Esophagus mucosa (tissue), 1 donor: ENCODE results near the gene KCTD17. TPM values are rescaled to one million over a fixed set of nuclear protein-coding genes. Genes with fewer than 3 reads are reported as not detected.

Experiments
- ATAC-seq: fragments of 200-7000 bp; cut with Tn5 transposase; one replicate; pipeline ENCODE4 v1.9.1; 2020
- total RNA-seq: library from RNA; stranded (reverse); gene quantifications from one replicate; pipeline ENCODE4 v1.2.4, GENCODE V29; 2023
- donor health status: DM: yes; HTN: yes; CAD: no.

KCTD17 gene
- 3.9 TPM for total RNA-seq

GRCh38 chr22:37051391-37052385, at the start of gene KCTD17:
TSS of gene KCTD17 (plus strand) at chr22:37051742. CDS start at chr22:37051761, 19 bp downstream.
- peak; percentile 60 for ATAC-seq

- ATAC-seq, result no peak
These were observed 49.7 kb upstream of the KCTD17 start for GRCh38 chr22:37001826-37002225.

GRCh38 chr22:37002633-37003032, 48.9 kb upstream of the KCTD17 start:
- ATAC-seq, result no peak

DNA sequence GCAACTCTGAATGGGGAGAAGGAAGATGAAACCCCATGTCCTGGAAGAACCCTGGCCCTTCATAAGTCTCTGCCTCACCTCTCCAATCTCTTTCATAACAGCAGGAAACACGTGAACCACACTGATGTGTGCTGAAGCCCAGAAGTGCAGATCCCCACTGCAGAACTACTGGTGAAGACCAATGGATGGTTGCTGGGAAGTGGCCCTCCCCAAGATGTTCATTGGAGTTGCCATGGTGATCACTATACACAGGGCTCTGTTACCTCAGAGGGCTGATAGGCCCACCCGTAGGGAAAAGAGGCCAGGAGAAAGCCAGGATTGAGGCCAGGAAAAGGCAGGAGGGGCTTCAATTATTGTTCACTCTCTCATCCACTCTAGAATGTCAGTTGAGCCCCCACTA, 43.9 kb upstream of the KCTD17 start:
- ATAC-seq, result no peak

DNA sequence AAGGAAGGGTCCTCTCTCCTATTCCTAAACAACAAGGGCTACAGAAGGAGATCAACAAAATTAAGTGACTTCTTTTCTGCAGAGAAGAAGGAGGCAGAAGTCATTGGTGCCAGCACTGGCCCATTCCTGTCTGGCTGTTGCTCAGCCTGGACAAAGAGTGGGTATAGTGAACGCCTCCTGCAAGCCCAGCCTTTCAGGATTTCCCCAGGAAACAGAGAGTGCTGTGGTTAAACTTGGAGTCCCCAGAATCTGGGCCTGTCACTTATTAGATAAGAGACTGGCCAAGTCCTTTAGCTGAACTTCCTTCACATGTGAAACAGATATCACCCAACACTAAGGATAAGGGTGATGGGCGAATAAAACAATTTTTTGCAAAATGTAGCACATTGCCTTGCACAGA, 43.2 kb upstream of the KCTD17 start:
- ATAC-seq, result no peak

DNA sequence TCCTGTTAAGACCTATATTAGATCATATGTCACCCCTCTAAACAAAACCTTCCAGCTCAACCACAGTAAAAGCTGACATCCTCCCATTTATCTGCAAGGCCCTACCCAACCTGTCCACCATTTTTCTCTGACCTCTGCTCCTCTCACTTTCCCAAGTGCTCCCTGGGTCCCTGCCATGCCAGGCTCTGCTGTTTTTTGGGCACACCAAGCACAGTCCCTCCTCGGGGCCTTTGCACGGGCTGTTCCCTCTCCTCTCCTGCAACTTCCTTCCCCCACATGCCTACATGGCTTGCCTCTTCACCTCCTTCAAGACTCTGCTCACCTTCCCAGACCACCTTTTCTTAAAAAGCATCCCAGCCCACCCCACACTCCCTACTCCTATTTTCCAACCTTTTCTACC, 42.1 kb upstream of the KCTD17 start:
- no peak for ATAC-seq

DNA sequence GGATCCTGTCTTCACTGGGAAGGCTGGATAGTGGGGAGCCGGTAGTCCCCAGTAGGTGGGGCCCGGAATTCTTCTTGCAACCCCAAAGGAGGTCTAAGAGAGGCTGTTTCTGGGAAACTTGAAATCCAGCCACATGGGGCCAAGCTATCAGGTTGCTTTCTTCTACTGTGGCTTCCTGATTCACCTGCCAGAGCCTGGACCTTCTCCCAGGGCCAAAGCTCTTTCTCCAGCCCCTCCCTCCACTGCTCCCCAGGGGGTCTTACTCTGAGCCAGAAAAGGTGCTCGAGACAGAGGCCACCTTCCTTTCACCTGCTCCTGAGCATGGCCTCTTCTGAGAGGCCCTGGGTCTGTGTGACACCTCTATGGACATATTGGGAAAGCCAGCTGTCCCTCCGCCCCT, 41.4 kb upstream of the KCTD17 start:
- ATAC-seq, result no peak

GRCh38 chr22:37010976-37011375, 40.6 kb upstream of the KCTD17 start:
- ATAC-seq, result no peak

DNA sequence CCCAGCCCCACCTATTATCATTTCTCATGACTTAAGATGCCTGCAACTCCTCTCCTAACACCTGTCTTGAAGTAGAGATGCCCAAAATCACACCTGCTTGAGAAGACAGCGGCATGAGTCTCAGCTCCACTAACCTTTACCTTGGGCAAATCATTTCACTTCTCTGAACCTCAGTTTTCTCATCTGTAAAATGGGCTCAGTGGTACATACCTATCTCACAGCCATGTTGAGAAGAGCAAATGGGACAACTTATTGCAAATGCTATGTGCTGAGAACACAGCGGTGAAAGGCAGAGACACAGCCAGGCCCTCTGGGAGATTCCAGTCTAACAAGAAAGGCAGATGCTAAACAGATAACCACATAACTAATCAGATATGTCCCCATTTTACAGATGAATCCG, 40.1 kb upstream of the KCTD17 start:
- no peak for ATAC-seq

DNA sequence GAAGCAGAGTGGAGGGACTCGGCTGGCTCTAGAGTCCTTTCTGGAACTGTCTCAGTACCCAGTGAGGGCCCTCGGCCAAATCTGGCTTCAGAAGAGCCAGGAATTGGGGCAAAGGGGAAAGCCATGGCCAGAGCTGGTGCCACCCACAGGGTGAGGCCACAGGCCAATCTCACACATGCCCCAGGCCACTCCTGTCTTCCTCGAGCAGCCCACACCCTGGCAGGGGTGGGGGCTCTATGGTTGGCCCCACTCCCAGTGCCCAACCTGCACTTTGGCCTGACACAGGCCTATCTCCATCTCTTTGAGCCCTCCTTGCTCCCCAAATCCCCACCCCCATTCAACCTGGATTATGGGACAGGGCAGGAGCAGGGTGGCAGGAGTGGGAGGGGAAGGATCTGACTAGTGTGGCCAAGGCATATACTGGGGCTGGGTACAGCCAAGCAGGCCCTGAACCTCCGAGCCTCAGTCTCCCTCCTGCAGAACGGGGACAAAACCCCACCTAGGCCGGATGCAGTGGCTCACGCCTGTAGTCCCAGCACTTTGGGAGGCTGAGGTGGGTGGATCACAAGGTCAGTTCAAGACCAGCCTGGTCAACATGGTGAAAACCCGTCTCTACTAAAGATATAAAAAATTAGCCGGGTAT, 39.2 kb upstream of the KCTD17 start:
- peak; percentile 40 for ATAC-seq

GRCh38 chr22:37012956-37013355, 38.6 kb upstream of the KCTD17 start:
- no peak for ATAC-seq

GRCh38 chr22:37014415-37014806, 37.1 kb upstream of the KCTD17 start:
- ATAC-seq, result no peak

GRCh38 chr22:37014835-37015586, 36.5 kb upstream of the KCTD17 start:
- no peak for ATAC-seq

DNA sequence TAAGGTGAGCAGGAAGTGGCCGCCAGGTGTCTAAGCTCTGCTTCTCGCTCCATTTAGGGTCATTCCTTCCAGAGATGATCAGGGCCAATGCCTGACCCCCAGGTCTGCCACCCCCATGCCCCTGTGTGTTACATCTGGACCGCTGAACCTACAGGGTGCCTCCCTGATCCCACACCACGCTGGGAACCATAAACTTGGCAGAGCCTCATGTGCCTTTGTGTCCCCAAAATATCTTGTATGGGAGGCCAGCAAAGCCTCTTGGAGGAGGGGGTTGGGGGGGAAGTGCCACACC, 36.0 kb upstream of the KCTD17 start:
- ATAC-seq, result no peak

DNA sequence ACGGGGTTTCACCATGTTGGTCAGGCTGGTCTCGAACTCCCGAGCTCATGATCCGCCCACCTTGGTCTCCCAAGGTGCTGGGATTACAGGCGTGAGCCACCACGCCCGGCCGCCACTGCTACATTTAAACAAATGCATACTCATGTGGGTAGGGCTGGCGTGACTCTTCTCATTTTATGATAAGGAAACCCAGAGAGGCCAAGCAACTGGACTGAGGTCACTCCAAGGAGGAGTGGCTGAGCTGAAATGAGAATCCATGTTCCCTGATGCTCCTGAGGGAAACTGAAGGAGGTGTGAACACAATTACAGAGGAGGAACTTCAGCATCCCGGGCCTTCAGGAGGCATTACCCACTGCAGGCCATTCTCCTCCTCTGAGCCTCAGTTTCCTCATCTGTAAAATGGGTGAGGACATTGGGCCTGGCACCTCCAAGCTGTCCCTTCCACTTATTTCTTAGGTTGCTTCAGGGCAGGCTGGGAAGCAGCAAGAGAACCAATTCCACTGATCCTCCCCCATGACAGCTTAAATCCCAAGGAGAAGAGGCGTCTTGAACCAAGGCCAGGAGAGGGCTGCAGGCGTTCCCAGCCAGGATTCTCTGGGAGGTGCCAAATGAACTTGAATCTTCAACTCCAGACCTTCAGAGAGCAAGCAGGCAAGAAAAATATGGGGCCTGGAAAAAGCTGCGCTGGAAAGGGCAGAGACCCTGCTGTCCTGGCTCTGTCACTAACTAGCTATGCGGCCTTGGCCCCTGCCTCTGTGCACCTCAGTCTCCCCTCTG, 35.2 kb upstream of the KCTD17 start:
- no peak for ATAC-seq

GRCh38 chr22:37017356-37017755, 34.2 kb upstream of the KCTD17 start:
- no peak for ATAC-seq

DNA sequence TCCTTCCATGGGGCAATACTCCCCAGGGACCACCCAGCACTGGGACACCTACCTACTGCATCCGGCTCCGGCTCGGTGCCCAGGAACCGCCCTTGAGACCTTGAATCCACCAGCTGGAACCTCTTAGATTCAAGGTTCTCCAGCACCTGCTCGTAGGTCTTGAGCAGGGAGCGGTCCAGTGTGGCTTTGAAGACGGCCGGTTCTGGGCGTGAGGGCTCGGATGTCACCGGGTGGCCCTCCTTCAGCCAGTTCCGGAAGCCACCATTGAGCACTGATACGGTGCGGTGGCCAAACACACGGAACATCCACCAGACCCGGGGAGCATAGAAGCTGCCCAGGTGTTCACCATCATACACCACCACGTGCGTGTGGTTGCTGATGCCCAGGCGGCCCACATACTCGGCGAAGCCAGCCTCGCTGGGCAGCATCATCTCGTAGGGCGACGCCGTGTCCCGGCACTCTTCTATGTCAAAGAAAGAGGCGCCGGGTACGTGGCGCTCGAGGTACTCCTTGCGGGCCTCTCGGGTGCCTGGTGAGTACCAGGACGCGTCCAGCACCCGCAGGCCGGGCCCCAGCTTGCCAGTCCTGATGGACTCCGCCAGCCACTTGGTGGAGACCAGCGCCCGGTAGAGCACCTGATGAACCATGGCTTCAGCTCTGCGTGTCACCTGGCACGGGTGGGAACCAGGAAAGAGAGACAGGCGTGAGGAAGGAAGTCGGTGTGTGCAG, 33.3 kb upstream of the KCTD17 start:
- ATAC-seq, result peak; percentile 18

DNA sequence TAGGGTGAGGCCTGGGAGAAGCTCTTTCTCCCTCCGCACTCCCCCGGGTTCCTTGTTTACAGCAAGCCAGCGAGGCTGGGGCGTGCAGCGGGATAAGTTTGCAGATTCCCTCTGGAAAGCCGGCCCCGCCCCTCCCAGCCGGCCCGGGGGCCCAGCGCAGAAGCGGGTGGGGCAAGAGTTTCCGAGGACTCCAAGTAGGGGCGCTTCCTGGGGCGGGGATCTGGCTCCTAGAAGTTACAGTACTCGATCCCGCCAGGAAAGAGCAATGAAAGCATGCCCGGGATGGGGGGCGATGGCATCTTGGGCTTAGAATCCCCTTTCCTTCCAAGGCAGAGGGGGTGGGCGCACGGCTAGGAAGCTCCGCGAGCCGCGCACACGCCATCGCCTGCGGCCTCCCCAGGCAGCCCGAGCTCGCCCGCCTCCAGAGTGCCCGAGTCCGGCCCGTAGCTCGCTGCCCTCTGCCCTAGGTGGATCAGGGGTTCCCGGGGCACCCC, 32.7 kb upstream of the KCTD17 start:
- peak; percentile 1 for ATAC-seq

DNA sequence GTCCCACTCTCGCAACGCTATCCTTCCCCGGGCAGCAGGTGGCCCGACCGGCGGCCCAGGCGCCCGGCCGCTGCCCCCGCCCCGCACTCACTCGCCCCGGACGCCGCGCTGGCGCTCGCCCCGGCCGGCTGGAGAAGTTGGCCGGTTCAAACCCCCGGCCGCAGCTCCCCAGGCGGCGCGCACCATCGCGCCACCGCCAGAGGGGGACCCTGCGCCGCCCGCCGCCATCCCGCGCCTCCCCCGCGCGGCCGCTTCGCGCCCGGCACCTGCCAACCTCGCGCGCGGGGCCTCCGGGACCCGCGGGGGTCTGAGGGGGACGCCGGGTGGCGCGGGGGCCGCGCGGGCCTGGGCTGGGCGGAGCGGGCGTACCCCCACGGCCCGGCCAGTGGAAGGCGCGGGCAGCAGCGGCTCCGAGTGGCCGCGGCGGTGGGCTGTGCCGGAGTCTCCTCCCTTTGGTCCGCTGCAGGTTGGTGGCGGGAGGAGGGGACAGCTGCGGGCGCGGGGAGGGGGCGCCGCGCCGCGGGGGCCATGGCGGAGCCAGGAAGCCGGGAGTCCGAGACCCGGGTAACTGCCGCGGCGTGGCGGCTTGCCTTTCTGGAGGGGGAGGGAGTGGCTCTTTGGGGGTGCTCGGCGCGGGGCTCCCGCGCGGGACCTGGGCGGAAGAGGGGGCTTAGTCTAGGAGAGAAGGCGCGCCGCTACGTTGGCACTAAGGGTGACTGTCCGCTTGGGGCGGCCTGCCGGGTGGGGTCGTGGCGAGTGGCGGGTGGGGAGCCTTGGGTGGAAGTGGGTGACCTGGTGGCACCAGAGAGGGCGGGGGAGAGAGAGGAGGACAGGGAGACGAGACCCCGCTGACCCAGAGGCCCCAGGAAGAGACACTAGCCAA, 32.0 kb upstream of the KCTD17 start, which contains the start of the genes MPST and TST:
MPST (plus strand) TSS at position 434 of the 883 bp plus-strand sequence; CDS start at position 529, 95 bp downstream.
TST (minus strand) TSS at position 139 of the 883 bp plus-strand sequence. CDS start 715 bp downstream, outside the sequence.
- peak; percentile 63 for ATAC-seq

DNA sequence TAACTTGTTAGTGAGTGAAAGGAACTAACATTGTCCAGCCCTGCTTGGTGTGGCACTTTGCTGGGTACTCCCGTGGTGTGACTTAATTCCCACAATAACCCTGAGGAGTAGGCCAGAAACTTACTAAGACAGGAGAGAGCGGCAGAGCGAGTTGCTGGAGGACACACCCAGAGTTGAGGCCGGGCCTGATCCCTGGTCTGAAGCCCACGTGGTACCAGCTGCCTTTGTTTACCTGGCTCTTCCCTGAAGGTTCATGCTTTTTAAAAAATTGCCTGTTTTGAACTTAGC, 31.4 kb upstream of the KCTD17 start:
- ATAC-seq, result peak; percentile 76

GRCh38 chr22:37021041-37021440, 30.5 kb upstream of the KCTD17 start:
- ATAC-seq, result no peak
